A549 (cell line): ENCODE results near the gene ICE2. TPM values are rescaled to one million over a fixed set of nuclear protein-coding genes. Genes with fewer than 3 reads are reported as not detected.

Experiments
- ATAC-seq, 2 experiments: fragments of 200-7000 bp in 1 of 2; fragments of >200 bp in 1 of 2; cut with Nextera tagmentation in 1 of 2; cut with Tn5 transposase in 1 of 2; 3 replicates each; pipeline versions ENCODE4 v1.8.0 to v1.9.1; 2018 to 2020; ENCODE audit warnings: mild to moderate bottlenecking in 1 of 2, moderate library complexity in 1 of 2
- CTCF ChIA-PET: fragments of 300-600 bp; sonication (Branson Sonifier 250); formaldehyde crosslinking; extraction: SDS; loops from one replicate; lab custom pipeline; 2021; ENCODE audit warnings: antibody characterized with exemption, inconsistent platforms; lab: Yijun Ruan, JAX
- POLR2A ChIA-PET: fragments of 350-600 bp; formaldehyde crosslinking; extraction: SDS; loops from one replicate; lab custom pipeline; 2021; ENCODE audit warnings: antibody characterized with exemption, inconsistent platforms; lab: Yijun Ruan, JAX
- DNase-seq, 2 experiments: peaks; one replicate each; pipeline versions ENCODE4 v3.0.0 to v3.0.0-alpha.2; 2011 to 2016; ENCODE audit warnings: low read depth in 1 of 2, low spot score in 1 of 2
- FAIRE-seq: peaks from 2 replicates; lab custom pipeline; 2011; peaks lifted over from hg19 to GRCh38; lab: Jason Lieb, UNC
- H3K27ac ChIP-seq, 2 experiments: fragments of >200 bp; sonication (Bioruptor Twin); formaldehyde crosslinking; 3 replicates each; pipeline ENCODE4 v1.5.1; 2016 to 2017
- H3K4me1 ChIP-seq: fragments of >200 bp; sonication (Bioruptor Twin); formaldehyde crosslinking; 3 replicates; pipeline ENCODE4 v1.6.1; 2016
- H3K4me2 ChIP-seq: fragments of >200 bp; sonication (Bioruptor Twin); formaldehyde crosslinking; 3 replicates; pipeline ENCODE4 v1.6.1; 2016
- H3K4me3 ChIP-seq: fragments of >200 bp; sonication (Bioruptor Twin); formaldehyde crosslinking; 3 replicates; pipeline ENCODE4 v1.5.1; 2016
- H3K9me3 ChIP-seq: fragments of >200 bp; sonication (Bioruptor Twin); formaldehyde crosslinking; 3 replicates; pipeline ENCODE4 v1.6.1; 2016
- BCL3 ChIP-seq: fragments of >200 bp; sonication (Bioruptor Twin); formaldehyde crosslinking; IDR thresholded peaks from 3 replicates; pipeline ENCODE4 v1.6.1; 2016
- BHLHE40 ChIP-seq: IDR thresholded peaks from 2 replicates; pipeline ENCODE4 v1.6.1; 2012; ENCODE audit warnings: low read depth, low read length, inconsistent platforms
- CBX8 ChIP-seq: fragments of 200-600 bp; sonication (generic); IDR thresholded peaks from 2 replicates; pipeline ENCODE4 v1.6.1; 2016
- CEBPB ChIP-seq, 2 experiments: fragments of >200 bp in 1 of 2; sonication (Bioruptor Twin) in 1 of 2; formaldehyde crosslinking in 1 of 2; IDR thresholded peaks; 2 replicates each; pipeline ENCODE4 v1.6.1; 2012 to 2016
- CHD2 ChIP-seq: fragments of 150-350 bp; IDR thresholded peaks from 2 replicates; pipeline ENCODE4 v1.6.1; 2014; ENCODE audit warnings: low read length; ENCODE audit not compliant: partially characterized antibody
- CHD4 ChIP-seq: fragments of 200-600 bp; sonication (generic); IDR thresholded peaks from 2 replicates; pipeline ENCODE4 v1.6.1; 2016; ENCODE audit warnings: antibody characterized with exemption, mild to moderate bottlenecking, borderline replicate concordance
- CTCF ChIP-seq: fragments of >200 bp; sonication (Bioruptor Twin); formaldehyde crosslinking; IDR thresholded peaks from 3 replicates; pipeline ENCODE4 v1.5.1; 2016
- E2F6 ChIP-seq: IDR thresholded peaks from 2 replicates; pipeline ENCODE4 v1.6.1; 2012; ENCODE audit warnings: low read depth, borderline replicate concordance
- EHF ChIP-seq: fragments of 250-450 bp; sonication (Bioruptor Pico); IDR thresholded peaks from 2 replicates; pipeline ENCODE4 v1.5.0; 2020; ENCODE audit warnings: mild to moderate bottlenecking
- FOSL2 ChIP-seq, 2 experiments: fragments of 450-650 bp in 1 of 2; fragments of >200 bp in 1 of 2; sonication (Bioruptor Twin) in 1 of 2; formaldehyde crosslinking; IDR thresholded peaks; 2 replicates each; pipeline versions ENCODE4 v1.5.0 to v1.6.1; 2016 to 2020; ENCODE audit warnings: mild to moderate bottlenecking in 1 of 2, moderate library complexity in 1 of 2
- HDAC2 ChIP-seq: fragments of 200-600 bp; sonication (generic); IDR thresholded peaks from 2 replicates; pipeline ENCODE4 v1.6.1; 2016
- HEYL ChIP-seq: fragments of 250-450 bp; sonication (Bioruptor Pico); IDR thresholded peaks from 2 replicates; pipeline ENCODE4 v1.8.0; 2021; ENCODE audit warnings: mild to moderate bottlenecking, moderate library complexity
- HOXA7 ChIP-seq: fragments of 250-450 bp; sonication (Bioruptor Pico); IDR thresholded peaks from 2 replicates; pipeline ENCODE4 v1.5.0; 2020; ENCODE audit warnings: mild to moderate bottlenecking, moderate library complexity
- JUN ChIP-seq, 2 experiments: fragments of >200 bp; sonication (Bioruptor Twin); formaldehyde crosslinking; IDR thresholded peaks; 2 replicates in 1 of 2; 3 replicates in 1 of 2; pipeline ENCODE4 v1.6.1; 2016 to 2017
- KDM1A ChIP-seq: fragments of 200-600 bp; sonication (generic); IDR thresholded peaks from 2 replicates; pipeline ENCODE4 v1.6.1; 2016; ENCODE audit warnings: low read depth, mild to moderate bottlenecking
- MAX ChIP-seq: IDR thresholded peaks from 2 replicates; pipeline ENCODE4 v1.6.1; 2012
- MAZ ChIP-seq: fragments of 150-350 bp; IDR thresholded peaks from 2 replicates; pipeline ENCODE4 v1.6.1; 2014; ENCODE audit warnings: antibody characterized with exemption, low read depth, low read length, borderline replicate concordance
- NFE2L2 ChIP-seq: fragments of 150-350 bp; conservative IDR thresholded peaks from 2 replicates; pipeline ENCODE4 v1.6.1; 2014; ENCODE audit warnings: low read length
- NPAS2 ChIP-seq: fragments of 250-450 bp; sonication (Bioruptor Pico); IDR thresholded peaks from 2 replicates; pipeline ENCODE4 v1.8.0; 2022; ENCODE audit warnings: mild to moderate bottlenecking, moderate library complexity, borderline replicate concordance
- POLR2A ChIP-seq: IDR thresholded peaks from 2 replicates; pipeline ENCODE4 v1.6.1; 2012; ENCODE audit warnings: mild to moderate bottlenecking, low read length
- POLR2AphosphoS2 ChIP-seq: conservative IDR thresholded peaks from 2 replicates; pipeline ENCODE4 v1.6.1; 2012; ENCODE audit warnings: low read length, improper control_type of control experiment, inconsistent platforms
- RAD21 ChIP-seq, 2 experiments: fragments of >200 bp in 1 of 2; sonication (Bioruptor Twin) in 1 of 2; formaldehyde crosslinking in 1 of 2; IDR thresholded peaks in 1 of 2; conservative IDR thresholded peaks in 1 of 2; 2 replicates in 1 of 2; 3 replicates in 1 of 2; pipeline ENCODE4 v1.6.1; 2012 to 2018; ENCODE audit warnings: inconsistent platforms in 1 of 2
- RFX5 ChIP-seq: fragments of 450-650 bp; IDR thresholded peaks from 2 replicates; pipeline ENCODE4 v1.7.1; 2014; ENCODE audit warnings: antibody characterized with exemption, mild to moderate bottlenecking, moderate library complexity
- SMC3 ChIP-seq: fragments of >200 bp; sonication (Bioruptor Twin); formaldehyde crosslinking; IDR thresholded peaks from 3 replicates; pipeline ENCODE4 v1.6.1; 2018; ENCODE audit warnings: inconsistent platforms
- SREBF2 ChIP-seq: fragments of 450-650 bp; IDR thresholded peaks from 2 replicates; pipeline ENCODE4 v1.6.1; 2014; ENCODE audit warnings: mild to moderate bottlenecking, moderate library complexity
- TFCP2L1 ChIP-seq: fragments of 250-450 bp; sonication (Bioruptor Pico); IDR thresholded peaks from 2 replicates; pipeline ENCODE4 v1.5.0; 2021; ENCODE audit warnings: mild to moderate bottlenecking
- TP53 ChIP-seq: fragments of 250-450 bp; sonication (Bioruptor Pico); IDR thresholded peaks from 2 replicates; pipeline ENCODE4 v1.5.0; 2021; ENCODE audit warnings: mild to moderate bottlenecking, moderate library complexity
- ZC3H11A ChIP-seq: fragments of 450-650 bp; IDR thresholded peaks from 2 replicates; pipeline ENCODE4 v1.6.1; 2014; ENCODE audit warnings: antibody characterized with exemption, mild to moderate bottlenecking
- ZSCAN20 ChIP-seq: fragments of 250-450 bp; sonication (Bioruptor Pico); IDR thresholded peaks from 2 replicates; pipeline ENCODE4 v1.8.0; 2022; ENCODE audit warnings: mild to moderate bottlenecking, moderate library complexity
- WGBS: methylation state at CpG from one replicate; pipeline ENCODE4 v1.1.6; 2017; ENCODE audit errors: missing lambda C conversion rate; 5-methylcytosine and 5-hydroxymethylcytosine counted together
- polyA minus RNA-seq: library from RNA; depleted of rRNA, polyadenylated mRNA; stranded (reverse); fragments of >200 nt; gene quantifications from 2 replicates; pipeline ENCODE4 v1.2.3, GENCODE V29; 2011; rRNA and poly(A)+ RNA removed
- polyA plus RNA-seq, 4 experiments: library from polyadenylated mRNA; depleted of rRNA in 3 of 4; stranded (reverse); fragments of >200 nt; fragmentation: RNase III in 1 of 4; extraction: RNeasy Plus Mini Kit Qiagen cat#74134 plus additional on column Dnase treatment in 1 of 4; gene quantifications; 2 replicates in 3 of 4; 3 replicates in 1 of 4; pipeline ENCODE4 v1.2.3, GENCODE V29; 2011 to 2017
- TF ChIP-seq, protein P1 (sequence below): fragments of 250-450 bp; sonication (Bioruptor Pico); IDR thresholded peaks from 2 replicates; pipeline ENCODE4 v1.5.0; 2020; ENCODE audit warnings: low read depth, mild to moderate bottlenecking, moderate library complexity
- TF ChIP-seq, protein P2 (sequence below): fragments of 250-450 bp; sonication (Bioruptor Pico); IDR thresholded peaks from 2 replicates; pipeline ENCODE4 v1.5.0; 2021; ENCODE audit warnings: mild to moderate bottlenecking, moderate library complexity, borderline replicate concordance
- TF ChIP-seq, protein P3 (sequence below): fragments of >200 bp; sonication (Bioruptor Twin); formaldehyde crosslinking; IDR thresholded peaks from 2 replicates; pipeline ENCODE4 v1.6.1; 2016

ICE2 gene
- polyA plus RNA-seq (2011; rRNA removed) (80.7 and 87.6 TPM in 2 replicates), polyA plus RNA-seq (2017; fragmentation: RNase III; extraction: RNeasy Plus Mini Kit Qiagen cat#74134 plus additional on column Dnase treatment) (36.9 to 44.0 TPM (median 43.1 TPM) in 3 replicates), polyA minus RNA-seq (57.6 and 63.4 TPM in 2 replicates)
- polyA plus RNA-seq (2012; cell fraction: cytosol; rRNA removed) = 22.8 and 23.5 TPM in 2 replicates
- polyA plus RNA-seq (2012; cell fraction: nucleus; rRNA removed) = 15.4 and 20.6 TPM in 2 replicates

DNA sequence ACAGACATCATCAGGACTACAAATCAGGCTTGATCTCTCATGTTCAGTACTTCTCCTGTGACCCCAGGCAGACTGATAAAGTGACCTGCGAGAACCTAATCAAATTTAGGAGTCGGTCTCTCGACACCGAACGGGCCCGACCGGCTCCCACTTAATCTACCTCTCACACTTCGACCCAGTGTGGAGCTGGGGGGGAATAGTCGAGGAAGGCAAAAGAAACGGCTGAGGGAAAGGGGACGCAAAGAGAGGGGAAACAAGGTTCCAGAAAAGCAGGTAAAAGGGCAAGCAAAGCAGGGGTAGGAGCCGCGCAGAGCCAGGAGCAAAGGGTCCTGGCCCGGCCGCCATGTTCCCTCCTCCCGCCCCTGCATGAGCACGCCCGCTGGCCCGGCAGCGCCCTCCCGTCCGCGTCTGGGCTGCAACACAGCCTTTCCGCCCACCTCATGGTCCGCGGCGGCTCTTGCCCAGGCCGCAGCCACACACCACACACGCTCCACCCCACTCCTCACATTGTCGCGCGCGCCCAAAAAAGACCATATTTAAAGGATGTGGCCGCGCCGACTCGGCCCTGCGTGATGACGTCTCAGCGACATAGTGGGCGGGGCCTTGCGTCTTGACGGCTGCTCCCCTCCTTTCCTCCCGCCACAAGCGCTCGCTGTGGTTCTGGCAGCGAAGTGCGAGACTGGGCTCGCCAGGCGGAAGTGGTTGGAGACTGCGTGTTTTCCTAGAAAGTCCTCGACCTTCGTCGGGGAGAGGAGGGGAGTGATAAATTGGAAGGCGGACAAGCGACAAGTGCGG lies at the start of gene ICE2:
Gene ICE2, minus strand, starts transcription at position 577 of the 795 bp plus-strand sequence. CDS start 1,165 bp downstream, outside the sequence.
- ATAC-seq (peak; percentile 96 to 97), FAIRE-seq (peak; percentile 95), DNase-seq (peak; percentile 88 to 97)
- Histone ChIP-seq H3K9me3 (no peaks in the 10 kb centered on the region), H3K4me3 (peak within 1 kb of the TSS; percentile 74), H3K4me2 (peak within 1 kb of the TSS; percentile 88), H3K4me1 (peaks cover 41% of the 10 kb centered on the region), H3K27ac (peak within 1 kb of the TSS; percentile 96 to 97)
- POLR2A ChIA-PET = interaction anchor here (1.0 to 1.4 kb wide), 3 partner anchors 10 to 789 kb away, joined by 3 to 4 read pairs (median 3); partner anchors contain the start of gene ANXA2
- WGBS = 2% methylated on average over 49 of the region's 57 CpGs
- CTCF ChIA-PET = interaction anchor here (0.9 to 1.4 kb wide), 5 partner anchors 14 to 119 kb away, joined by 3 to 5 read pairs (median 3); no protein-coding TSS in a partner anchor
- no peak for TF ChIP-seq NPAS2 (CRISPR knock-in tag)
- TF ChIP-seq FOSL2 (IDR thresholded peaks at IDR 0.05) = no peak
- peak; percentile 33; the same call in 1 of the 2 replicates for TF ChIP-seq FOSL2 (CRISPR knock-in tag; IDR thresholded peaks at IDR 0.05)
- peak in 1 of 2 experiments; percentile 5; a peak in 2 of 5 replicates for TF ChIP-seq RAD21 (conservative IDR thresholded peaks at IDR 0.05 in 1 of 2, IDR thresholded peaks at IDR 0.05 in 1 of 2)
- TF ChIP-seq POLR2A = peak; percentile 96
- TF ChIP-seq E2F6 = peak; percentile 97
- peak; percentile 34; the same call in 1 of the 2 replicates for TF ChIP-seq TFCP2L1 (CRISPR knock-in tag)
- TF ChIP-seq MAZ = no peak
- TF ChIP-seq BCL3 = peak; percentile 95
- TF ChIP-seq CBX8 = no peak
- TF ChIP-seq, protein P1, sequence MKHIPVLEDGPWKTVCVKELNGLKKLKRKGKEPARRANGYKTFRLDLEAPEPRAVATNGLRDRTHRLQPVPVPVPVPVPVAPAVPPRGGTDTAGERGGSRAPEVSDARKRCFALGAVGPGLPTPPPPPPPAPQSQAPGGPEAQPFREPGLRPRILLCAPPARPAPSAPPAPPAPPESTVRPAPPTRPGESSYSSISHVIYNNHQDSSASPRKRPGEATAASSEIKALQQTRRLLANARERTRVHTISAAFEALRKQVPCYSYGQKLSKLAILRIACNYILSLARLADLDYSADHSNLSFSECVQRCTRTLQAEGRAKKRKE = 0 out of 2 replicates have a peak, but pooled peaks have one; percentile 41
- TF ChIP-seq SMC3 = peak; percentile 28; the same call in 1 of the 3 replicates
- TF ChIP-seq BHLHE40 = no peak
- TF ChIP-seq NFE2L2 = no peak
- TF ChIP-seq JUN (IDR thresholded peaks at IDR 0.05) = peak; percentile 89 to 97; a peak in 4 of 5 replicates
- TF ChIP-seq HEYL = no peak
- TF ChIP-seq MAX = peak; percentile 96
- TF ChIP-seq, protein P2, sequence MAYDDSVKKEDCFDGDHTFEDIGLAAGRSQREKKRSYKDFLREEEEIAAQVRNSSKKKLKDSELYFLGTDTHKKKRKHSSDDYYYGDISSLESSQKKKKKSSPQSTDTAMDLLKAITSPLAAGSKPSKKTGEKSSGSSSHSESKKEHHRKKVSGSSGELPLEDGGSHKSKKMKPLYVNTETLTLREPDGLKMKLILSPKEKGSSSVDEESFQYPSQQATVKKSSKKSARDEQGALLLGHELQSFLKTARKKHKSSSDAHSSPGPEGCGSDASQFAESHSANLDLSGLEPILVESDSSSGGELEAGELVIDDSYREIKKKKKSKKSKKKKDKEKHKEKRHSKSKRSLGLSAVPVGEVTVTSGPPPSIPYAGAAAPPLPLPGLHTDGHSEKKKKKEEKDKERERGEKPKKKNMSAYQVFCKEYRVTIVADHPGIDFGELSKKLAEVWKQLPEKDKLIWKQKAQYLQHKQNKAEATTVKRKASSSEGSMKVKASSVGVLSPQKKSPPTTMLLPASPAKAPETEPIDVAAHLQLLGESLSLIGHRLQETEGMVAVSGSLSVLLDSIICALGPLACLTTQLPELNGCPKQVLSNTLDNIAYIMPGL (CRISPR knock-in tag) = no peak
- TF ChIP-seq ZC3H11A = 0 out of 2 replicates have a peak, but pooled peaks have one; percentile 12
- 0 out of 2 replicates have a peak, but pooled peaks have one; percentile 44 for TF ChIP-seq TP53 (CRISPR knock-in tag)
- peak; percentile 77; the same call in 1 of the 2 replicates for TF ChIP-seq HOXA7 (CRISPR knock-in tag)
- no peak for TF ChIP-seq SREBF2
- TF ChIP-seq RFX5 = 0 out of 2 replicates have a peak, but pooled peaks have one; percentile 50
- TF ChIP-seq, protein P3, sequence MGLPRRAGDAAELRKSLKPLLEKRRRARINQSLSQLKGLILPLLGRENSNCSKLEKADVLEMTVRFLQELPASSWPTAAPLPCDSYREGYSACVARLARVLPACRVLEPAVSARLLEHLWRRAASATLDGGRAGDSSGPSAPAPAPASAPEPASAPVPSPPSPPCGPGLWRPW = no peak
- TF ChIP-seq CHD4 = no peak
- TF ChIP-seq KDM1A = no peak
- TF ChIP-seq HDAC2 = no peak
- no peak; a peak in 1 of 4 replicates for TF ChIP-seq CEBPB (IDR thresholded peaks at IDR 0.05)
- TF ChIP-seq CHD2 = no peak
- TF ChIP-seq POLR2AphosphoS2 = no peak
- no peak for TF ChIP-seq ZSCAN20 (CRISPR knock-in tag)
- TF ChIP-seq CTCF = 0 out of 3 replicates have a peak, but pooled peaks have one; percentile 10
- TF ChIP-seq EHF = no peak
